IPS-18c (cell line): ENCODE data around the gene ESPN.

Source experiments
- H3K4me3 ChIP-seq: 2 replicates; pipeline ENCODE4 v1.7.0; 2013; ENCODE audit warnings: low read depth, mild to moderate bottlenecking, low read length, moderate library complexity; ENCODE audit not compliant: insufficient read depth
- H3K9me3 ChIP-seq: one replicate; pipeline ENCODE4 v1.6.1; 2013; ENCODE audit warnings: mild to moderate bottlenecking, low read length, moderate library complexity; ENCODE audit not compliant: control insufficient read depth, insufficient read depth

The ESPN gene

DNA sequence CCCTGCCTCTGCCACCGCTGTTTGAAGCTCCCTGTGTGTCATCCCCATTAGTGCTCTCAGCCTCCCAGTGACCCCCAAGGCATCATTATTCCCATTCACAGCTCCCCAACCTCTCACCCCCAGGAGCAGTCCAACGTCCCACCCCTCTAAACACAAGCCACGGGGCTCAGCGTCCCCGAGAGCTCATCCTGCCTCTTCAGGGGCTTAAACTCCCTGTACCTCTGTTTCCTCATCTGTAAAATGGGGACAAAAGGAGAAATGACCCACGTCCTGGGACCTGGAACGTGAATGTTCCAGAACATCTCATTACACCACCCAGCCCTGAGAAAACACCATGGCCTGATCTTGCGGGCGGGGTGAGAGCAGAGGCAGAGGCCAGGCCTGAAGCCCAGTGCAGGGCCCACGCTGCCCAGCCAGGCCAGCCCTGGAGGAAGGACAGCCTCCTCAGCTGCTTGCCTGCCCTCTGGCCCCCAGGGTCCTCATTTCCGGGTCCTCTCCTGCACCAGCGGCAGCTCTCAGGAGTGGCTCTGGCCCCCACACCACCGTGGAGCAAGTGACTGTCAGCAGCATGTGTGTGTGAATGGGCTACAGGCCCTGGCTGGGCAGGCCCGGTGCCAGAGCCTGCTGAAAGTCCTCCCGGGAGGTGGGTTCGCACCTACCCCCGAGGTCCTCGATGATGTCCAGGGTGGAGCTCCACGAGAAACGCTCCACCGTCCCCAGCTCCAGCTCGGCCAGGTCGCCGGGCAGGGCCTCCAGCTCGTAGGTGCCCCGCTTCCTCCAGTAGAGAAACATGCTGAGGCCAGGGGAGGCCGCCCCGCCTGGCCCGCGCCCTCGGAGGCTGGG, 81.0 kb downstream of the ESPN start:
- Histone ChIP-seq H3K4me3 (no peak overlapping the region), H3K9me3 (no peaks in the 10 kb centered on the region)

DNA sequence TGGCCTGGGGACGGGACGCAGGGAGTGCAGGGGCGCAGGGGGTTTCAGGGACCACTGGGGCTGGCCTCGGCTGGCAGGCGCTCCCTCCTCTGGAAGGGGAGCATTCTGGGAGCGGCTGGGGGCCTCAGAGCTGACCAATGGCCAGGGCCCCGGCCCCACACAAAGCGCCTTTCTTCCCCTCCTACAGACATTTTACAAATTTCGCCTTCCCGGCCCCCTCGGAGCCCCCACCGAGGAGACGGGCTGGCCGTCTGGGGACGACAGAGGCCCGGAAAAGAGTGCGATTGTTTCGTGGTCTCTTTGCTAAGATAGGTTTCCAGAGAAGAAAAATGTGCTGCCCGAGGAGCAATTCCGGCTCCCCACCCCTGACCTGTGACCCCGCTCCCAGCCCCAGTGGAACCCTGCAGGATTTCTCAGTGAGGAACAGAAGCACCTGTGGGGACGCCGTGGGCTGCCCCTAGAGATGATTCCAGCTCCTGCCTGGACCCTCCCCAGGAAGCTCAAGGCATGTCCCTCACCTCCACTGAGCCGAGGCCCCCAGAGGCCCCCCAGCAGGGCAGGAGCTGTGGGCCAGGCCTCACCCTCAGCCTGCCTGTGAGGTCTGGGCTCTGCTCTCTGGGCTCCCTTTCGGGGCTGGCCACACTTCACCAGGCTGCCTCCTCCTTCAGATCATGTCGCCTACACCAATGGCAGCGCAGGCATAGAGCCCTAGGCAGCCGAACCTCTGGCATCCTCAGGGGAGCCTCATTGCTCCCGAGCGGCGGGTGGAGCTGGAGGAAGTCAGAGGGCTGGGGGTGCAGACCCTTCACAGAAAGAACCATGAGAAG, 81.8 kb downstream of the ESPN start:
- no peak overlapping the region for H3K4me3 ChIP-seq
- H3K9me3 ChIP-seq: no peaks in the 10 kb centered on the region

DNA sequence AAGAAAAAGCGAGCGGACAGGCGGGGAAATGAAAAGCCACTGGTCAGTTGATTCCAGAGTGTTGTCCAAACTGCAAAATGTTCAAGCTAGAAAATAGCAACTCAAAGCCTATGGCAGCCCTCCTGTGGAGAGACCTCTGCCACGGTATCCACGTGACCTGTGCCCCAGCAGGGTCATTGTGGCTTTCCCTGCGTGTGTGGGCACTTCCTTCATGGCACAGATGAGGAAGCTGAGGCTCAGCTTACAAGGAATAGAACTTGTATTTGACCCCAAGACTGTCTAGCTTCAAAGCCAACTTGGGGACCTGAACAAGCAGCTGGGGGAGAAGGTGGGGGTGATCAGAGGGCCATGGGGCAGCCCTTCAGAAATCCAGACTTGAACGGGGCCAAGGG, 82.5 kb downstream of the ESPN start:
- H3K9me3 ChIP-seq: no peaks in the 10 kb centered on the region

DNA sequence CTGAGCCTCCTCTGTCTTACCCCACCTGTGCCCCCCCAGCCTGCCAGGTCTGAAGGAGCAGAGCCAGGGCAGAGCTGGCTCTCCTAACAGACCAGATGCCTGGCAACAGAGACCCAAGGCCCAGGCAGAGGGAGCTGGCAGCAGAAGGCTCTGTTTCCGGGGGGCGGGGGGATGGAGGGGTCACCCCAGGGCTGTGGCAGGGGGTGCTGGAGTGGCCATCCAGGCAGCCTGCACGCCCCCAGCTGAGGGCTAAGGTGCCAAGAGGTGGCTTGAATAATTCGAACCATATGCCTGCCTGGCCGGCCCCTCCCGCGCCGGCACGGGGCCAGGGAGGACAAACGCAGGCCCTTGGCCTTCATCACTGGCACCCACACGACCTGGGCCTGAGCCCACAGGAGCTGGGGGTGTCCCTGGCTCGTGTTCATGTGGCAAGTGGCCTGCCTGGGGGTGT, 82.9 kb downstream of the ESPN start:
- H3K4me3 ChIP-seq: no peak overlapping the region
- no peaks in the 10 kb centered on the region for H3K9me3 ChIP-seq

More for the DNA sequence above, 82.5 kb downstream of the ESPN start:
- no peak overlapping the region for H3K4me3 ChIP-seq

DNA sequence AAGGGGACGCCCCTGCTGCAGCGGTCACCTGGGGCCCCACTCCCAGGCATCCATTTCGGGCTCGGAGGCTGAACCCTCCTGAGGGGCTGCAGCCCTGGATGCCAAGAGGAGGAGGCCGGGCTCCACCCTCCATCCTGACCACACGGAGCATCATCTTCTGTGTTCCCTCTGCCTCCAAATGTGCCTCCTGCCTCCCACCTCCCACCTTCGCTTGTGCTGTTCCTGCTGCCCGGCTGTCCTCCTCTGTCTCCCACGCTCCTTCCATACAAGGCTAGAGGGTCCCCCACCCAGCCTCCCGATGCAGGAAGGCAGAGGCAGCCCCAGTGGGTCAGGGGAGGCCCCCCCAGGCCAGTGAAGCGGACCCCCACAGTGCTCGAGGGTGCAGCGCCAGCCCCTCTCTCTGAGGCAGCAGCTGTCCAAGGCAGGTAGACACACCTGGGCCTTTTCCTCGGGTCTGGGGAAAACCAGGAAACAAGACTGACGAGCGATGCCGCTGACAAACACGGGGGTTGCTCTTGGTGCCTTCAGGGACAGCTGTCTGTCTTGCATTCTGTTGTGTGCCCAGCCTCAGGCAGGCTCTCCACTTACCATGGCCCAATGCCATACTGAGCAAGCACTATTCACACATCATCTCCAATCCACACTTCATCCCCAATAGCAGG, 83.7 kb downstream of the ESPN start:
- H3K4me3 ChIP-seq: no peak overlapping the region
- H3K9me3 ChIP-seq: no peaks in the 10 kb centered on the region

DNA sequence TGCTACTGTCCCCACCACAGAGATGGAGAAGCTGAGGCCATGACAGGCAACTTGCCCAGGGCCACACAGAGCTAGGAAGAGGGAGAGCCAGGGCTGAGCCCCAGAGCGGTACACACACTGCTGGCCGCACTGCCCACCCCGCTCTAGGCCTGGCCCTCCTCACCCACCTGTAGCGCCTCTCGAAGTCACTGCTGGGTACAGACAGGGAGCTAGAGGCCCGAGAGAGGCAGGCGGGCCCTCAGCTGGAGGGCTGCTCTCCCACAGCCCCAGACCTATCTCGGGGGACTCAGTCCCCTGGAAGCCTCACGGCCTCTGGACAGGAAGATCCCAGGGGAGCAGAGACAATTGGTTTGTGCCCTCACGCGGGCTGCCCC, 84.2 kb downstream of the ESPN start:
- Histone ChIP-seq H3K9me3 (no peaks in the 10 kb centered on the region), H3K4me3 (no peak overlapping the region)

DNA sequence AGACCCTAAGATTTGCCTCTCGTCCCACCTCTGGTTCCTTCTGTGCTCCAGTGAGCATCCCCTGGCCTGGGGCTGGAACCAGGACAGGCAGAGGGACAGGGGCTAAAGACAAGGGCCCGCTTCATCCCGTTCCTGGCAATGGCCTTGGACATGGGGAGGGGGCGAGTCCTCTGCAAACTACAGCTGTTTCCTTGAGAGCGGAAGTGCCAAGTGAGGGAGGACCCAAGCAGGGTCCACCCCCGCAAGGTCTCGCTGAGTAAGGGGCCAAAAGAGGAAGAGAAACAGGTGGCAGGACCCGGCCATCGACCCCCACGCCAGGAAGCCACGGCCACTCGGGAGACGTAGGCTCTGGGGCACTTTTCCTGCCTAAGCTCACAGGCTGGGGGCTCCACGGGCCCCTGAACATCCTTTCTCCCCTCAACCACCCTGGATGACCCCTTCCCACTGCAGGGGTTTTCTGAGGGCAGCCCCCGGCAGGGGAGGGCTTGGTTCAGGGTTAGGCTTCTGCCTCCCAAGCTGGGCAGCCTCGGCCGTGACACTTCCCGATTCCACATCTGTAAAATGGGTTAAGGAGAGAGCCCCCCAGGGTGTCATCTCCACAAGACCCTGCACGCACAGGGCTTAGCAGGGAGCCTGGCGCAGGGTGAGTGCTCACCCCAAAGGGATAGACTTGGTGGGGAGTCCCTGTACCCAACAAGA, 84.8 kb downstream of the ESPN start:
- H3K4me3 ChIP-seq: no peak overlapping the region

DNA sequence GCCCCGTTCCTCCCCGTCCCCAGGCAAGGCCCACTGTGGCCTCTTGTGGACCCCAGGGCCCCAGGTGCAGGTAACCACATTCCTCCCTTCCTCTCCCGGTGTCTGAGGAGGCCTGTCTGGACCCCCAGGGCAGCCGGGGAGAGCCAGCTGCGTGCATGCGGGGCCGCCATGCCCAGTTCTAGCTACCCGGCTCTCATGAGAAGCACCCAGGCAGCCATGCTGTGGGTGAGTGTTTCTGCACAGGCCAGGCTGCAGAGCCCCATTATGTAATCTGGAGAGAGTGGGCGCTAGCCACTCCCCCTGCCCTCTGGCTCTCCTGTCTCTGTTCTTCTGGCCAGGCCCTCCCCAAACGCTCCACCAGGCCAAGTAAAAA, 85.3 kb downstream of the ESPN start:
- H3K4me3 ChIP-seq: no peak overlapping the region
- H3K9me3 ChIP-seq: no peaks in the 10 kb centered on the region

More for the DNA sequence above, 84.8 kb downstream of the ESPN start:
- H3K9me3 ChIP-seq: no peaks in the 10 kb centered on the region

DNA sequence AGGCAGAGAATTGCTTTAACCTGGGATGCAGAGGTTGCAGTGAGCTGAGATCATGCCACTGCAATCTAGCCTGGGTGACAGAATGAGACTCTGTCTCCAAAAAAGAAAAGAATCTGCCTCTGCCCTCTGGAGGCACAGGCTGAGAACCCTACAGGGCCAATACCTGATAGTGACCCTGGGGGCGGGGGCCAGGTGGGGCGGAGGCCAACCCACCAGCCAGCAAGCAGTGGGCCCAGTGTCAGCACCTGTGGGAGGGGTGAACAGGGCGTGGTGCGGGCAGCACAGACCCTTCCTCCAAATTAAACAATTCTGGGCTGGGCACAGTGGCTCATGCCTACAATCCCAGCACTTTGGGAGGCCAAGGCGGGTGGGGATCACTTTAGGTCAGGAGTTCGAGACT, 85.9 kb downstream of the ESPN start:
- H3K9me3 ChIP-seq: no peaks in the 10 kb centered on the region
- H3K4me3 ChIP-seq: no peak overlapping the region
